HepG2 (cell line): Measurements from ENCODE around the gene NUDT6.

Experiments
- POLR2AphosphoS2 ChIP-seq: IDR thresholded peaks from 2 replicates; pipeline ENCODE4 v1.6.1; 2011; ENCODE audit warnings: low read depth, low read length, improper control_type of control experiment
- ZSCAN29 ChIP-seq: sonication (generic); formaldehyde crosslinking; conservative IDR thresholded peaks from 2 replicates; pipeline ENCODE4 v1.4.0; 2020; ENCODE audit warnings: mild to moderate bottlenecking, missing genetic modification reagents
- TF ChIP-seq, protein P1 (sequence below): sonication (generic); formaldehyde crosslinking; IDR thresholded peaks from 2 replicates; pipeline ENCODE4 v1.5.0; 2020; ENCODE audit warnings: mild to moderate bottlenecking, missing genetic modification reagents, moderate library complexity

- TF ChIP-seq ZSCAN29 (CRISPR knock-in tag) = no peak
- TF ChIP-seq, protein P1, sequence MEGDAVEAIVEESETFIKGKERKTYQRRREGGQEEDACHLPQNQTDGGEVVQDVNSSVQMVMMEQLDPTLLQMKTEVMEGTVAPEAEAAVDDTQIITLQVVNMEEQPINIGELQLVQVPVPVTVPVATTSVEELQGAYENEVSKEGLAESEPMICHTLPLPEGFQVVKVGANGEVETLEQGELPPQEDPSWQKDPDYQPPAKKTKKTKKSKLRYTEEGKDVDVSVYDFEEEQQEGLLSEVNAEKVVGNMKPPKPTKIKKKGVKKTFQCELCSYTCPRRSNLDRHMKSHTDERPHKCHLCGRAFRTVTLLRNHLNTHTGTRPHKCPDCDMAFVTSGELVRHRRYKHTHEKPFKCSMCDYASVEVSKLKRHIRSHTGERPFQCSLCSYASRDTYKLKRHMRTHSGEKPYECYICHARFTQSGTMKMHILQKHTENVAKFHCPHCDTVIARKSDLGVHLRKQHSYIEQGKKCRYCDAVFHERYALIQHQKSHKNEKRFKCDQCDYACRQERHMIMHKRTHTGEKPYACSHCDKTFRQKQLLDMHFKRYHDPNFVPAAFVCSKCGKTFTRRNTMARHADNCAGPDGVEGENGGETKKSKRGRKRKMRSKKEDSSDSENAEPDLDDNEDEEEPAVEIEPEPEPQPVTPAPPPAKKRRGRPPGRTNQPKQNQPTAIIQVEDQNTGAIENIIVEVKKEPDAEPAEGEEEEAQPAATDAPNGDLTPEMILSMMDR (CRISPR knock-in tag) = no peak
- TF ChIP-seq POLR2AphosphoS2 = no peak
These were observed 26.1 kb downstream of the NUDT6 start for GRCh38 chr4:122896270-122896669.
